DMS79 treated with DMSO at 0.1 percent for 48 hours (cell line): Measurements from ENCODE around the gene DUSP1.
"Not testable (repeated sequence)": the region's sequence is repeated elsewhere in the genome, so short reads cannot be mapped to it uniquely, and the experiment has no call there.

Experiments
- DNase-seq: peaks from one replicate; lab custom pipeline; 2025; lab: John Stamatoyannopoulos, UW

DUSP1 gene

GRCh38 chr5:172770675-172771438 is at the start of gene DUSP1:
Gene DUSP1, minus strand, starts transcription at chr5:172771195. Its CDS starts 243 bp downstream, at chr5:172770952.
- DNase-seq: peak; percentile 50

- no peak for DNase-seq
Observed at GRCh38 chr5:172820046-172820767, 49.2 kb upstream of the DUSP1 start.

- DNase-seq: no peak
Observed at GRCh38 chr5:172819569-172819968, 48.6 kb upstream of the DUSP1 start.

- no peak for DNase-seq
Observed at GRCh38 chr5:172818081-172818480, 47.1 kb upstream of the DUSP1 start.

- no peak for DNase-seq
Observed at GRCh38 chr5:172817664-172818063, 46.7 kb upstream of the DUSP1 start.

GRCh38 chr5:172816925-172817562 is 46.0 kb upstream of the DUSP1 start:
- DNase-seq: no peak

- DNase-seq: no peak
Observed at GRCh38 chr5:172815631-172816030, 44.6 kb upstream of the DUSP1 start.

GRCh38 chr5:172810996-172811395 is 40.0 kb upstream of the DUSP1 start:
- DNase-seq: not testable (repeated sequence)

GRCh38 chr5:172809774-172810173 is 38.8 kb upstream of the DUSP1 start:
- no peak for DNase-seq

GRCh38 chr5:172807766-172808311 is 36.8 kb upstream of the DUSP1 start:
- no peak for DNase-seq

- DNase-seq: no peak
Observed at GRCh38 chr5:172806897-172807672, 36.1 kb upstream of the DUSP1 start.

GRCh38 chr5:172805736-172806255 is 34.8 kb upstream of the DUSP1 start:
- DNase-seq: no peak

GRCh38 chr5:172805018-172805683 is 34.2 kb upstream of the DUSP1 start:
- DNase-seq: no peak

GRCh38 chr5:172802567-172803176 is 31.7 kb upstream of the DUSP1 start:
- DNase-seq: no peak

GRCh38 chr5:172802112-172802511 is 31.1 kb upstream of the DUSP1 start:
- no peak for DNase-seq

- no peak for DNase-seq
Observed at GRCh38 chr5:172801179-172801671, 30.2 kb upstream of the DUSP1 start.

GRCh38 chr5:172800088-172800551 is 29.1 kb upstream of the DUSP1 start:
- DNase-seq: no peak

- DNase-seq: no peak
Observed at GRCh38 chr5:172799416-172799815, 28.4 kb upstream of the DUSP1 start.

GRCh38 chr5:172798422-172799215 is 27.6 kb upstream of the DUSP1 start:
- no peak for DNase-seq
